SU-DHL-6 (cell line): Measurements from ENCODE around the gene CNTNAP5.

ENCODE experiments used
- H2AFZ ChIP-seq: fragments of 200-600 bp; sonication (generic); 2 replicates; pipeline ENCODE4 v1.6.1; 2014; ENCODE audit warnings: low read depth, mild to moderate bottlenecking, moderate library complexity, mixed read lengths, antibody characterized with exemption, low read length; ENCODE audit not compliant: severe bottlenecking
- H3F3A ChIP-seq: fragments of 200-600 bp; shearing (Covaris generic); 2 replicates; pipeline ENCODE4 v1.6.0; 2016; ENCODE audit warnings: antibody characterized with exemption, mild to moderate bottlenecking; ENCODE audit not compliant: insufficient read depth
- H3K27ac ChIP-seq: fragments of 200-600 bp; sonication (generic); 2 replicates; pipeline ENCODE4 v1.5.1; 2016; ENCODE audit warnings: low read depth, mild to moderate bottlenecking, low read length, moderate library complexity, mixed read lengths
- H3K27me3 ChIP-seq: fragments of 200-600 bp; sonication (generic), shearing (Covaris generic); 2 replicates; pipeline ENCODE4 v1.6.0; 2014; ENCODE audit warnings: mild to moderate bottlenecking, low read length
- H3K36me3 ChIP-seq: fragments of 200-600 bp; sonication (generic); 2 replicates; pipeline ENCODE4 v1.6.1; 2014; ENCODE audit warnings: mild to moderate bottlenecking, low read length, mixed read lengths
- H3K4me2 ChIP-seq: fragments of 300-600, 200-600 bp; shearing (Covaris generic), sonication (generic); 2 replicates; pipeline ENCODE4 v1.6.0; 2014; ENCODE audit warnings: low read length, low read depth, mild to moderate bottlenecking; ENCODE audit not compliant: poor library complexity, severe bottlenecking
- H3K4me3 ChIP-seq: fragments of 200-600 bp; sonication (generic); 2 replicates; pipeline ENCODE4 v1.5.1; 2014; ENCODE audit warnings: antibody characterized with exemption, low read length, mild to moderate bottlenecking, mixed read lengths; ENCODE audit not compliant: insufficient read depth, poor library complexity, severe bottlenecking
- H3K79me2 ChIP-seq: fragments of 200-600 bp; sonication (generic); 2 replicates; pipeline ENCODE4 v1.6.1; 2014; ENCODE audit warnings: mild to moderate bottlenecking, low read length, moderate library complexity; ENCODE audit not compliant: insufficient read depth
- H3K9ac ChIP-seq: fragments of 200-600 bp; sonication (generic); 2 replicates; pipeline ENCODE4 v1.7.0; 2014; ENCODE audit warnings: mild to moderate bottlenecking, low read length
- H3K9me2 ChIP-seq: fragments of 200-600 bp; sonication (generic); replicated peaks from 2 replicates; pipeline ENCODE4 v1.6.1; 2014; ENCODE audit warnings: low read length; ENCODE audit not compliant: insufficient read depth
- H3K9me3 ChIP-seq: fragments of 200-600 bp; sonication (generic); 2 replicates; pipeline ENCODE4 v1.6.1; 2014; ENCODE audit warnings: low read length, mixed read lengths; ENCODE audit not compliant: insufficient read depth
- H4K20me1 ChIP-seq: fragments of 200-600 bp; sonication (generic); 2 replicates; pipeline ENCODE4 v1.6.1; 2014; ENCODE audit warnings: low read depth, mild to moderate bottlenecking, antibody characterized with exemption, low read length, moderate library complexity, mixed read lengths
- EZH2phosphoT487 ChIP-seq: fragments of 200-600 bp; sonication (generic), shearing (Covaris generic); conservative IDR thresholded peaks from 2 replicates; pipeline ENCODE4 v1.6.1; 2018; ENCODE audit warnings: mild to moderate bottlenecking, antibody characterized with exemption, low read length, moderate library complexity, mixed read lengths
- TF ChIP-seq, protein P1 (sequence below): fragments of 200-600 bp; sonication (generic); IDR thresholded peaks from one replicate; pipeline ENCODE4 v1.5.1; 2017; ENCODE audit warnings: antibody characterized with exemption, mild to moderate bottlenecking, low read length, moderate library complexity; ENCODE audit not compliant: insufficient read depth, poor library complexity, severe bottlenecking

The CNTNAP5 gene

DNA sequence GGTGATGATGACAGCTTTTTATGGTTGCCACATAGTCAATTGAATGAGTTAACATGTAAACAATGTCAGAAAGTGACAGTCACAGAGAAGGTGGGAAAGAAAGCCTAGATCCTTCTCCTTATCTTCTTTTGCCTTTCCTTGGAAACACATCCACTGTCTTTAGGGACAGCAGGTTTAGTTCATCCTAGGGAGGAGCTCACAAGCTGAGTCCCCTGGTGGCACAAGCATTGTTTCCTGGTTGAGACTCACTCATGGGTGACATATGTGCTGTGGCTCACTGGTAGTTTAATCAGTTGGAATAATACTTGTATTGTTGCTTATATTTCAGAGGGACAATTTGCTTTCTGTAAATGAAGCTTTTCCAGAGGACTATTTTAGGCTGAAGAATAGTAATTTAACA lies 598.5 kb downstream of the CNTNAP5 start:
- no peak for TF ChIP-seq EZH2phosphoT487
- TF ChIP-seq, protein P1, sequence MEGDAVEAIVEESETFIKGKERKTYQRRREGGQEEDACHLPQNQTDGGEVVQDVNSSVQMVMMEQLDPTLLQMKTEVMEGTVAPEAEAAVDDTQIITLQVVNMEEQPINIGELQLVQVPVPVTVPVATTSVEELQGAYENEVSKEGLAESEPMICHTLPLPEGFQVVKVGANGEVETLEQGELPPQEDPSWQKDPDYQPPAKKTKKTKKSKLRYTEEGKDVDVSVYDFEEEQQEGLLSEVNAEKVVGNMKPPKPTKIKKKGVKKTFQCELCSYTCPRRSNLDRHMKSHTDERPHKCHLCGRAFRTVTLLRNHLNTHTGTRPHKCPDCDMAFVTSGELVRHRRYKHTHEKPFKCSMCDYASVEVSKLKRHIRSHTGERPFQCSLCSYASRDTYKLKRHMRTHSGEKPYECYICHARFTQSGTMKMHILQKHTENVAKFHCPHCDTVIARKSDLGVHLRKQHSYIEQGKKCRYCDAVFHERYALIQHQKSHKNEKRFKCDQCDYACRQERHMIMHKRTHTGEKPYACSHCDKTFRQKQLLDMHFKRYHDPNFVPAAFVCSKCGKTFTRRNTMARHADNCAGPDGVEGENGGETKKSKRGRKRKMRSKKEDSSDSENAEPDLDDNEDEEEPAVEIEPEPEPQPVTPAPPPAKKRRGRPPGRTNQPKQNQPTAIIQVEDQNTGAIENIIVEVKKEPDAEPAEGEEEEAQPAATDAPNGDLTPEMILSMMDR = no peak

DNA sequence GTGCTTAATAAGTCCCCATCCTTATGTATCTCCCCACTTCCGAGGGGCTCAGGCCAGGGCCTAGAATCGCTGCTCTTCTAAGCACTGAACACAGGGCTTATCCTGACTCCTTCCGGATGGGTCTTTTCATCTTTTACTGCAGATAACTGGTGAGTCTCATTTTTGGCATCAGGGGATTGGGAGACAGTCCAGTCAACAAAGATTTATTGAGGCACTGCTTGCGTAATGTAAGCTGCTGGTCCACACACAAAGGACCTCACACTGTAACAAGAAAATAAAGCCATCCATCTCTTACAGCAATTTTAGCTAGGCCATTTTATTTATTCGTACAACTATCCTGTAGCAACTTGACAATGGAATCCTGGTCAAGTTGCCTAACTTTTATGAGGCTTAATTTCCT lies 600.5 kb downstream of the CNTNAP5 start:
- H3K9ac ChIP-seq = no peak overlapping the region
- no peak overlapping the region for H2AFZ ChIP-seq
- H3K4me3 ChIP-seq = no peak overlapping the region
- H3K9me3 ChIP-seq = no peaks in the 10 kb centered on the region
- no peak overlapping the region for H3K4me2 ChIP-seq
- H3K27ac ChIP-seq = no peak overlapping the region
- H3F3A ChIP-seq = no peaks in the 10 kb centered on the region
- H3K27me3 ChIP-seq = no peaks in the 10 kb centered on the region
- H4K20me1 ChIP-seq = no peaks in the 10 kb centered on the region
- no peaks in the 10 kb centered on the region for H3K36me3 ChIP-seq
- no peaks in the 10 kb centered on the region for H3K79me2 ChIP-seq
- TF ChIP-seq, protein P1 = no peak
- no peak for TF ChIP-seq EZH2phosphoT487
- no peaks in the 10 kb centered on the region for H3K9me2 ChIP-seq

More for the DNA sequence above, 598.5 kb downstream of the CNTNAP5 start:
- Histone ChIP-seq H3K4me2 (no peak overlapping the region), H3F3A (no peaks in the 10 kb centered on the region), H3K9me2 (no peaks in the 10 kb centered on the region), H3K36me3 (no peaks in the 10 kb centered on the region), H4K20me1 (no peaks in the 10 kb centered on the region), H3K4me3 (no peak overlapping the region), H3K9ac (no peak overlapping the region), H2AFZ (no peak overlapping the region), H3K27ac (no peak overlapping the region), H3K9me3 (no peaks in the 10 kb centered on the region), H3K79me2 (no peaks in the 10 kb centered on the region), H3K27me3 (no peaks in the 10 kb centered on the region)

DNA sequence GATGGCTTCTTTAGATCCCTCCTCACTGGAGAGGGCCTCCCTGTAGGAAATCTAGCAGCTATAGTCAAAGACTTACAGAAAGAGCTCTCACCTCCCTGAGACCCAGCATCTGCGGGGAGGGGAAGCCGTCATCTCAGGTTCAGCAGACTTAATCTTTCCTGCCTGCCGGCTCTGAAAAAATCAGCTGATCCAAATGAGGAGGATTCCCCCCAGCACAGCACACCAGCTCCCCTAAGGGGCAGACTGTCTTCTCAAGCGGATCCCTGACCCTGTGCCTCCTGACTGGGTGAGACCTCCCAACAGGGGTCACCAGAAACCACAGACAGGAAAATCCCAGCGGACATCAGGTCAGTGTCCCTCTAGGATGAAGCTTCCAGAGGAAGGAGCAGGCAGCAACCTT lies 601.9 kb downstream of the CNTNAP5 start:
- Histone ChIP-seq H3K4me3 (no peak overlapping the region), H3K36me3 (no peaks in the 10 kb centered on the region), H3K9me2 (no peaks in the 10 kb centered on the region), H3K4me2 (no peak overlapping the region), H3F3A (no peaks in the 10 kb centered on the region), H3K9ac (no peak overlapping the region), H4K20me1 (no peaks in the 10 kb centered on the region), H3K27me3 (no peaks in the 10 kb centered on the region), H2AFZ (no peak overlapping the region), H3K79me2 (no peaks in the 10 kb centered on the region), H3K27ac (no peak overlapping the region), H3K9me3 (no peaks in the 10 kb centered on the region)
- no peak for TF ChIP-seq EZH2phosphoT487
- TF ChIP-seq, protein P1 = no peak

DNA sequence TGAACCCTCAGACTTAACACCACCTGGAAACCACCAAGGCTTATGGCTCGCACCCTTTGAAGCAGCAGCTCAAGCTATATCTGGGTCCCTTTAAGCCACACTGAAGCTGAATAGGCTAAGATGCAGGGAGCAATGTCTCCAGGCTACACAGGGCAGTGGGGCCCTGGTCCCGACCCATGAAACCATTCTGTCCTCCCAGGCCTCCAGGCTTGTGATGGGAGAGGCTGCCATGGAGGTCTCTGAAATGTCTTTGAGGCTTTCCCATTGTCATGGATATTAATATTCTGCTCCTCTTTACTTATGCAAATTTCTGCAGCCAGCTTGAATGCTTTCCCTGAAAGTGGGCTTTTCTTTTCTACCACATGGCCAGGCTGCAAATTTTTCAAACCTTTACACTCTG lies 608.7 kb downstream of the CNTNAP5 start:
- Histone ChIP-seq H2AFZ (no peak overlapping the region), H4K20me1 (no peaks in the 10 kb centered on the region), H3K36me3 (no peaks in the 10 kb centered on the region), H3K27ac (no peak overlapping the region), H3K9ac (no peak overlapping the region), H3F3A (no peaks in the 10 kb centered on the region), H3K4me3 (no peak overlapping the region), H3K4me2 (no peak overlapping the region), H3K9me3 (no peaks in the 10 kb centered on the region), H3K9me2 (no peaks in the 10 kb centered on the region), H3K27me3 (no peaks in the 10 kb centered on the region), H3K79me2 (no peaks in the 10 kb centered on the region)
- TF ChIP-seq EZH2phosphoT487 = no peak
- TF ChIP-seq, protein P1 = no peak
